Motor neuron (in vitro differentiated cells): ENCODE data around the gene GABPB2. TPM values are rescaled to one million over a fixed set of nuclear protein-coding genes. Genes with fewer than 3 reads are reported as not detected.

Experiments
- ATAC-seq, 8 experiments: fragments of 200-7000 bp; cut with Tn5 transposase; replicated peaks in 6 of 8; 2 replicates each; pipeline ENCODE4 v1.8.0; 2021; ENCODE audit warnings: mild to moderate bottlenecking in 8 of 8, moderate library complexity in 8 of 8
- H3K27ac ChIP-seq, 2 donors: fragments of 250-450 bp; sonication (Bioruptor Pico); 2 replicates each; pipeline ENCODE4 v1.9.0; 2021; ENCODE audit warnings: antibody characterized with exemption in 2 of 2, mild to moderate bottlenecking in 2 of 2, moderate library complexity in 1 of 2
- H3K4me1 ChIP-seq, 2 donors: fragments of 250-450 bp; sonication (Bioruptor Pico); replicated peaks in 1 of 2; 2 replicates each; pipeline ENCODE4 v1.6.1; 2021; ENCODE audit warnings: antibody characterized with exemption in 2 of 2, mild to moderate bottlenecking in 2 of 2, moderate library complexity in 1 of 2
- H3K4me3 ChIP-seq, 5 donors: fragments of 250-450 bp; sonication (Bioruptor Pico); 2 replicates each; pipeline ENCODE4 v1.9.0; 2021; ENCODE audit warnings: antibody characterized with exemption in 5 of 5, mild to moderate bottlenecking in 5 of 5, moderate library complexity in 4 of 5
- WGBS, 10 experiments: fragments of 450-650 bp; shearing (Covaris generic); methylation state at CpG; one replicate each; pipeline ENCODE4 v1.0.0; 2022; 5-methylcytosine and 5-hydroxymethylcytosine counted together
- in situ Hi-C, 9 experiments: fragments of 400-800 bp; cut with MboI; loops; one replicate each; pipeline ENCODE4 v1.15.0; 2021; ENCODE audit warnings: low sequenced_read_pairs in 9 of 9, low pct_unique_long_range_greater_than_20kb in 2 of 9; ENCODE audit not compliant: unreplicated experiment in 9 of 9
- total RNA-seq, 8 experiments: library from RNA; unstranded; fragments of 300-600 nt; gene quantifications; 2 replicates each; pipeline versions ENCODE4 v1.2.3 to v1.2.4, GENCODE V29; 2022

The GABPB2 gene
- 10 to 100 TPM in 2 of 8 experiments, 1 to 10 TPM in 6; 4.2 to 20.5 (median 6.1) TPM for total RNA-seq

GRCh38 chr1:151070474-151071276 lies at the start of gene GABPB2:
GABPB2 (plus strand) TSS chr1:151070761; CDS start chr1:151088190, 17,429 bp downstream.
- Histone ChIP-seq H3K4me1 (peaks cover 11 to 15% of the 10 kb centered on the region in 2 donors), H3K4me3 (peak within 1 kb of the TSS; percentile 40 to 91 (median 48)), H3K27ac (peak within 1 kb of the TSS; percentile 91 to 96)
- peak; percentile 84 to 89 (median 86) for ATAC-seq
- 0 to 14% (median 1%) methylated on average over 1 to 27 of the region's 50 CpGs for WGBS, 10 experiments
- in situ Hi-C loops = loop anchor here in 1 of 9 experiments (25.0 kb wide), 1 partner anchor 92 kb away; the partner anchor contains the start of genes LYSMD1, SCNM1 and TNFAIP8L2

DNA sequence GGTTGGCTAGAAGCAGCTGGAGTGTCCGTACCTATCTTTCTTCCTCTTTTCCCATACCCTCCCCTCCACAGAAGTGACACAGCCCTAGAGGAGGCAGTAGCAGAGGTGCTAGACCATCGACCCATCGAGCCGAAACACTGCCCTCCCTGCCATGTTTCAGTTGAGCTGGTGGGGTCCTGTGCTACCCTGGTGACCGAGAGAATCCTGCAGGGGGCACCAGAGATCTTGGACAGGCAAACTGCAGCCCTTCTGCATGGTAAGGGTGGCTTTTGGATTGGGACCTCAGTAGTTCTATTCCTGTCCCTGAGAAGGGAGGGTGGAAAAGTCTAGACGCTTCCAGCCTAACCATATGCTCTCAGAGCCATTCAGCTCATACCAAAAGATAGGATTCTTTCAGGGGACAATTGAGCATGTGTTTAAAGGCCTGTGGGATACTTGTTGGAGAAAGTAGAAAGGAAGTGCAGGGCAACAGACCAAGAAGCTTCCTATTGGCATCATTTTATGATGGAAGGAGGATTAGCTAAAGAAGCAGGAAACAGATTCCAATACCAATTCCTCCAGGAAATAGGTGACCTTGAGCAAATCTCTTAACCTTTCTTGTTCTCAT lies 45.9 kb upstream of the GABPB2 start:
- H3K4me3 ChIP-seq = no peak overlapping the region
- ATAC-seq = peak; percentile 76 to 96 (median 86)
- H3K27ac ChIP-seq = no peak overlapping the region
- 17 to 100% (median 53%) methylated on average over 1 to 5 of the region's 6 CpGs; no CpG with 5 or more reads in 4 of the 10 experiments for WGBS, 10 experiments
- H3K4me1 ChIP-seq = no peaks in the 10 kb centered on the region
- in situ Hi-C loops = no loop called here

DNA sequence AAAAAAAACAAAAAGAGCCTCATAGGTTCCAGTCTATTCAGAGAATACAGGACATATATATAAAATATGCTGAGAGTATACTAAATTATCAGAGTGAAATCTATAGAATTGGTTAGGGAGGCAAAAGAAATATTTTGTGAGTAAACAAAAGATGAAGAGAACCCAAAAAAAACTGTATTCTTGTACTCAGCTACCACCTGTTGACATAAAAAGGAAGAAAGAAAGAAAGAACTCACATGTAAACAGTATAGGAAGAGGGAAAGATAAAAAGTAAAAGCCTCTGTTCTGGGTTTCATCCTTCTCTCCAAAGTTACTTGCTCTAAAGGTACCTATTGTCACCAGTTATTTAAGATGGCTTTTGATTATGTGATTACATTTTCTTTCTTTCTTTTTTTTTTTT lies 44.1 kb upstream of the GABPB2 start:
- H3K27ac ChIP-seq = no peak overlapping the region
- no peak for ATAC-seq
- in situ Hi-C loops = no loop called here
- no peak overlapping the region for H3K4me3 ChIP-seq
- no peaks in the 10 kb centered on the region for H3K4me1 ChIP-seq

DNA sequence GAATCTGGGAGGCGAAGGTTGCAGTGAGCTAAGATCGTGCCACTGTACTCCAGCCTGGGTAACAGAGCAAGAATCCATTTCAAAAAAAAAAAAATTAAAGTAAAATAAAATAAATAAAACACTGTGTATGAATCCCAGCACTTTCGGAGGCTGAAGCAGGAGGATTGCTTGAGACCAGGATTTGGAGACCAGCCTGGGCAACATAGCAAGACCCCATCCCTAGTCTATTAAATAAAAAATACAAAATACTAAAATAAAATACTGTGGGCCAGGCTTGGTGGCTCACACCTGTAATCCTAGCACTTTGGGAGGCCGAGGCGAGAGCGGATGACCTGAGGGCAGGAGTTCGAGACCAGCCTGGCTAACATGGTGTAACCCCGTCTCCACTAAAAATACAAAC lies 38.4 kb upstream of the GABPB2 start:
- Histone ChIP-seq H3K27ac (no peak overlapping the region), H3K4me1 (no peaks in the 10 kb centered on the region), H3K4me3 (no peak overlapping the region)
- ATAC-seq = no peak
- 90 to 100% (median 97%) methylated on average over 3 to 8 of the region's 8 CpGs for WGBS, 10 experiments
- in situ Hi-C loops = no loop called here

DNA sequence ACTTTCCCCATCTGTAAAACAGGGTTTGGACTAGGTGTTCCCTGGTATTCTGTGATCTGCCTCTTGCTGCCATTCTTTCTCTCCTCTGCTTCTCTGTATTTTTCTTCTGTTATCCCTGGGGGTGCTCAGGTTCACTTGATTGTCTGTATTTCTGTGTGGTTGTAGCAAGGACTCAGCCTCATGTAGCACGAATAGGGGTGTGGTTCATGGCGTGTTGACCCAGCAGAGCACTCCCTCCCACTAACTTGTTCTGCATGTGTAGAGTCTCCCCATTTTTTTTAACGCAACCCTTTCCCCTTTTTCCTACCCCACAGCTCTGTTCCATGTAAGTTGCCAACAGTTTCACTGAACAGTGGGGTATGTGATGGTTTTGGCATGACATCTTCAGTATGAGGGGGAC lies 35.4 kb upstream of the GABPB2 start:
- Histone ChIP-seq H3K4me1 (no peaks in the 10 kb centered on the region), H3K4me3 (no peak overlapping the region), H3K27ac (no peak overlapping the region)
- 78 to 100% (median 84%) methylated on average over 1 to 3 of the region's 3 CpGs; no CpG with 5 or more reads in 3 of the 10 experiments for WGBS, 10 experiments
- ATAC-seq = peak in 1 of 8 experiments; percentile 32
- in situ Hi-C loops = no loop called here

GRCh38 chr1:151036356-151036755 lies 34.2 kb upstream of the GABPB2 start, which contains the start of gene BNIPL:
BNIPL (plus strand) TSS chr1:151036586; CDS start chr1:151036726, 140 bp downstream.
- in situ Hi-C loops = no loop called here
- Histone ChIP-seq H3K27ac (no peak within 1 kb of the TSS), H3K4me3 (no peak within 1 kb of the TSS), H3K4me1 (no peaks in the 10 kb centered on the region)
- ATAC-seq = no peak
- WGBS, 10 experiments = 0 to 100% (median 35%) methylated on average over 1 to 2 of the region's 2 CpGs; no CpG with 5 or more reads in 6 of the 10 experiments

GRCh38 chr1:151037032-151037431 lies 33.5 kb upstream of the GABPB2 start:
- Histone ChIP-seq H3K4me3 (no peak overlapping the region), H3K27ac (no peak overlapping the region), H3K4me1 (no peaks in the 10 kb centered on the region)
- no peak for ATAC-seq
- in situ Hi-C loops = no loop called here
- 47 to 100% (median 77%) methylated on average over 1 to 6 of the region's 6 CpGs; no CpG with 5 or more reads in 2 of the 10 experiments for WGBS, 10 experiments

- in situ Hi-C loops = no loop called here
- no peak overlapping the region for H3K27ac ChIP-seq
- 43 to 100% (median 79%) methylated on average over 1 to 3 of the region's 3 CpGs; no CpG with 5 or more reads in 2 of the 10 experiments for WGBS, 10 experiments
Measured at GRCh38 chr1:151039521-151039920, 31.0 kb upstream of the GABPB2 start.

GRCh38 chr1:151043163-151043562 lies 27.4 kb upstream of the GABPB2 start:
- H3K4me3 ChIP-seq = no peak overlapping the region
- H3K4me1 ChIP-seq = peaks cover 2 to 4% of the 10 kb centered on the region in 2 donors
- no peak for ATAC-seq
- H3K27ac ChIP-seq = no peak overlapping the region
- 57 to 100% (median 100%) methylated on average over 1 of the region's 1 CpG; no CpG with 5 or more reads in 3 of the 10 experiments for WGBS, 10 experiments
- in situ Hi-C loops = no loop called here

More at GRCh38 chr1:151039521-151039920, 31.0 kb upstream of the GABPB2 start:
- no peak for ATAC-seq
- Histone ChIP-seq H3K4me3 (no peak overlapping the region), H3K4me1 (no peaks in the 10 kb centered on the region)

GRCh38 chr1:151047591-151047924 lies 23.0 kb upstream of the GABPB2 start, which contains the start of gene C1orf56:
C1orf56 (plus strand) TSS chr1:151047751; CDS start chr1:151047848, 97 bp downstream.
- in situ Hi-C loops = no loop called here
- Histone ChIP-seq H3K27ac (peak within 1 kb of the TSS; percentile 96), H3K4me1 (peaks cover 21 to 24% of the 10 kb centered on the region in 2 donors), H3K4me3 (peak within 1 kb of the TSS; percentile 58 to 82 (median 75))
- WGBS, 10 experiments = 0 to 2% (median 0%) methylated on average over 1 to 20 of the region's 29 CpGs; no CpG with 5 or more reads in 4 of the 10 experiments
- ATAC-seq = peak; percentile 63 to 85 (median 81)

DNA sequence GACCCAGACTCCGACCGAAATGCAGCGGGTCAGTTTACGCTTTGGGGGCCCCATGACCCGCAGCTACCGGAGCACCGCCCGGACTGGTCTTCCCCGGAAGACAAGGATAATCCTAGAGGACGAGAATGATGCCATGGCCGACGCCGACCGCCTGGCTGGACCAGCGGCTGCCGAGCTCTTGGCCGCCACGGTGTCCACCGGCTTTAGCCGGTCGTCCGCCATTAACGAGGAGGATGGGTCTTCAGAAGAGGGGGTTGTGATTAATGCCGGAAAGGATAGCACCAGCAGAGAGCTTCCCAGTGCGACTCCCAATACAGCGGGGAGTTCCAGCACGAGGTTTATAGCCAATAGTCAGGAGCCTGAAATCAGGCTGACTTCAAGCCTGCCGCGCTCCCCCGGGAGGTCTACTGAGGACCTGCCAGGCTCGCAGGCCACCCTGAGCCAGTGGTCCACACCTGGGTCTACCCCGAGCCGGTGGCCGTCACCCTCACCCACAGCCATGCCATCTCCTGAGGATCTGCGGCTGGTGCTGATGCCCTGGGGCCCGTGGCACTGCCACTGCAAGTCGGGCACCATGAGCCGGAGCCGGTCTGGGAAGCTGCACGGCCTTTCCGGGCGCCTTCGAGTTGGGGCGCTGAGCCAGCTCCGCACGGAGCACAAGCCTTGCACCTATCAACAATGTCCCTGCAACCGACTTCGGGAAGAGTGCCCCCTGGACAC lies 22.5 kb upstream of the GABPB2 start:
- in situ Hi-C loops = no loop called here
- peak overlapping the region; percentile 96 for H3K27ac ChIP-seq
- ATAC-seq = peak; percentile 71 to 83 (median 78)

DNA sequence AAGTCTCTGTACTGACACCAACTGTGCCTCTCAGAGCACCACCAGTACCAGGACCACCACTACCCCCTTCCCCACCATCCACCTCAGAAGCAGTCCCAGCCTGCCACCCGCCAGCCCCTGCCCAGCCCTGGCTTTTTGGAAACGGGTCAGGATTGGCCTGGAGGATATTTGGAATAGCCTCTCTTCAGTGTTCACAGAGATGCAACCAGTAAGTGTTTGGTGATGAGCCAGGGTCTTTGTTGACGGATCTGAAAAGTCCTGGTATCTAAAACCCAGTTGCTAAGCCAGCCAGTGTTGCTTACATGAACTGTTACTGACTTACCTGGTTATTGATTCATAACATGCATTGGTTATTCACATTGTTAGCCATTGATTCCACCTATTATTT lies 21.9 kb upstream of the GABPB2 start:
- WGBS, 10 experiments = 0 to 100% (median 49%) methylated on average over 1 to 3 of the region's 3 CpGs; no CpG with 5 or more reads in 2 of the 10 experiments
- Histone ChIP-seq H3K4me1 (peaks cover 21 to 24% of the 10 kb centered on the region in 2 donors), H3K27ac (peak overlapping the region; percentile 96), H3K4me3 (peak overlapping the region; percentile 58 to 82 (median 75))
- in situ Hi-C loops = no loop called here
- ATAC-seq = no peak

More for the DNA sequence above, 22.5 kb upstream of the GABPB2 start:
- H3K4me3 ChIP-seq = peak overlapping the region; percentile 58 to 82 (median 75)
- peaks cover 21 to 24% of the 10 kb centered on the region in 2 donors for H3K4me1 ChIP-seq
- WGBS, 10 experiments = 0 to 8% (median 0%) methylated on average over 1 to 20 of the region's 48 CpGs; no CpG with 5 or more reads in 3 of the 10 experiments
